ENCODE measurements around the gene RNLS.

RNLS gene

DNA sequence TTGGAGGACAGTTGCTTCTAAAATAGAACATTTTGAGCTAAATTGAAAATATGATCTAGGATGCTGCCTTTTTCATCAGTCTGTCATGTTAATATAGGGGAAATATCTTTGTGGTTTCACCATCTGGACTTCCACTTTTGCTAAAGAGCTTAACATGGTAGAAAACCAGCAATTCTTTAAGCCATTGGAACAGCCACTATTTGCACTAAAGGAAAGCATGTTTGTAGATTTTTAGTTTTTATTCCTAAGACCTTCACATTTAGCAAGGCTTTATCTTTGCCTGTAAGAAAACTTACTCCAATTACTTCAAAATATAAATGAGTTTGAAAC, 291.0 kb downstream of the RNLS start:
- TF ChIP-seq, protein P1, sequence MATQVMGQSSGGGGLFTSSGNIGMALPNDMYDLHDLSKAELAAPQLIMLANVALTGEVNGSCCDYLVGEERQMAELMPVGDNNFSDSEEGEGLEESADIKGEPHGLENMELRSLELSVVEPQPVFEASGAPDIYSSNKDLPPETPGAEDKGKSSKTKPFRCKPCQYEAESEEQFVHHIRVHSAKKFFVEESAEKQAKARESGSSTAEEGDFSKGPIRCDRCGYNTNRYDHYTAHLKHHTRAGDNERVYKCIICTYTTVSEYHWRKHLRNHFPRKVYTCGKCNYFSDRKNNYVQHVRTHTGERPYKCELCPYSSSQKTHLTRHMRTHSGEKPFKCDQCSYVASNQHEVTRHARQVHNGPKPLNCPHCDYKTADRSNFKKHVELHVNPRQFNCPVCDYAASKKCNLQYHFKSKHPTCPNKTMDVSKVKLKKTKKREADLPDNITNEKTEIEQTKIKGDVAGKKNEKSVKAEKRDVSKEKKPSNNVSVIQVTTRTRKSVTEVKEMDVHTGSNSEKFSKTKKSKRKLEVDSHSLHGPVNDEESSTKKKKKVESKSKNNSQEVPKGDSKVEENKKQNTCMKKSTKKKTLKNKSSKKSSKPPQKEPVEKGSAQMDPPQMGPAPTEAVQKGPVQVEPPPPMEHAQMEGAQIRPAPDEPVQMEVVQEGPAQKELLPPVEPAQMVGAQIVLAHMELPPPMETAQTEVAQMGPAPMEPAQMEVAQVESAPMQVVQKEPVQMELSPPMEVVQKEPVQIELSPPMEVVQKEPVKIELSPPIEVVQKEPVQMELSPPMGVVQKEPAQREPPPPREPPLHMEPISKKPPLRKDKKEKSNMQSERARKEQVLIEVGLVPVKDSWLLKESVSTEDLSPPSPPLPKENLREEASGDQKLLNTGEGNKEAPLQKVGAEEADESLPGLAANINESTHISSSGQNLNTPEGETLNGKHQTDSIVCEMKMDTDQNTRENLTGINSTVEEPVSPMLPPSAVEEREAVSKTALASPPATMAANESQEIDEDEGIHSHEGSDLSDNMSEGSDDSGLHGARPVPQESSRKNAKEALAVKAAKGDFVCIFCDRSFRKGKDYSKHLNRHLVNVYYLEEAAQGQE (IDR thresholded peaks at IDR 0.05; ENCODE audit: insufficient read depth in 1 of 2, low read depth in 2 of 2, low read length in 2 of 2) = no peak
- no peak for TF ChIP-seq TAF1 (IDR thresholded peaks at IDR 0.05; ENCODE audit: borderline replicate concordance, insufficient read depth, low read length)
- no peak for TF ChIP-seq FOXP2 (optimal IDR thresholded peaks at IDR 0.05; ENCODE audit: borderline replicate concordance, extremely low read depth, extremely low read length, insufficient read depth)
- no peak for TF ChIP-seq POLR2AphosphoS5 (IDR thresholded peaks at IDR 0.05; ENCODE audit: low read depth, low read length)
- no peak for TF ChIP-seq SIN3A (IDR thresholded peaks at IDR 0.05; ENCODE audit: borderline replicate concordance, insufficient read depth, low read length)

DNA sequence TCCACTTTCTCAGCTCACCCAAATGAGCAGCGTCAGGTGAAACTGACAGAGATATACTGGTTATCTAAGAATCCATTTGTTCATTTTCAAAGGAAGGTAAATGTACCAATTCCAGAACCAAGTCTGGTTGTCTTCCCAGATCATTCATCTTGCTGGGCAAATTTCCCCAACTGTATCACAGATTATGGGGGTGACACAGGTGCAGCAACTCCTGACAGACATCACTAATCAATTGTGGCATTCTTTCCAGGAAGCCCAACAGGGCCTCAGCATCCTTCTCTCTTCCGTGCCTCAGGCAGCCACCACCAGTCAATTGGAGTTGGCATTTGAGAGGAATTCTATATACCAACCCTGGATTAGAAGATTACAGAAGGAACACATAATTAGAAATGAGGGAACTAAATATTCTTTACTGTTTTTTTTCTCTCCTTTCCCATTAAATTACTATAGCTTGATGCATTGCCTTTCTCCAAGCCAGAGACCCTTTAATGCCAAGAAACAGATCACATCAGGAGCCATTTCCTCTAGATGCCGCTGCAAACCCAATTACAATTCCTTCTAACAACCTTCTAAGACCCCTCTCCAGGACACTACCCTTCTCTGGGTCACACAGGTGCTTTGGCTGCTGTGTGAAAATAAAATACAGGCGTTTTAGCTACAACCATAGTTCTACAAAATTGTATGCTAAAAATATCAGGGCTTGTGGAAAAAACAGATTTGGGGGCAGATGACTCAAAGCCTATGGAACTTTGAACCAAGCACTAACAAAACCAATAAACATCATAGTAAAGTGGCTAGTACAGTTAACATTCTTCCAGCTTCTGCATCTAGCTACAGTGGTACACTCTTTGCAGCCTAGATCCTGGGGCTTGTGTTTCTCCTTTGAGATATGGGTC, 291.6 kb downstream of the RNLS start:
- TF ChIP-seq, protein P1 (IDR thresholded peaks at IDR 0.05; ENCODE audit: insufficient read depth in 1 of 2, low read depth in 2 of 2, low read length in 2 of 2) = no peak
- TF ChIP-seq POLR2AphosphoS5 (IDR thresholded peaks at IDR 0.05; ENCODE audit: low read depth, low read length) = no peak
- no peak for TF ChIP-seq TAF1 (IDR thresholded peaks at IDR 0.05; ENCODE audit: borderline replicate concordance, insufficient read depth, low read length)
- TF ChIP-seq SIN3A (IDR thresholded peaks at IDR 0.05; ENCODE audit: borderline replicate concordance, insufficient read depth, low read length) = no peak
- TF ChIP-seq FOXP2 (optimal IDR thresholded peaks at IDR 0.05; ENCODE audit: borderline replicate concordance, extremely low read depth, extremely low read length, insufficient read depth) = no peak

- TF ChIP-seq TAF1 (IDR thresholded peaks at IDR 0.05; ENCODE audit: borderline replicate concordance, insufficient read depth, low read length) = no peak
- no peak for TF ChIP-seq SIN3A (IDR thresholded peaks at IDR 0.05; ENCODE audit: borderline replicate concordance, insufficient read depth, low read length)
- no peak for TF ChIP-seq FOXP2 (optimal IDR thresholded peaks at IDR 0.05; ENCODE audit: borderline replicate concordance, extremely low read depth, extremely low read length, insufficient read depth)
- TF ChIP-seq, protein P1 (IDR thresholded peaks at IDR 0.05; ENCODE audit: insufficient read depth in 1 of 2, low read depth in 2 of 2, low read length in 2 of 2) = no peak
- no peak for TF ChIP-seq POLR2AphosphoS5 (IDR thresholded peaks at IDR 0.05; ENCODE audit: low read depth, low read length)
These were observed 293.8 kb downstream of the RNLS start for GRCh38 chr10:88289342-88289741.

GRCh38 chr10:88288320-88289059, 294.6 kb downstream of the RNLS start:
- no peak for TF ChIP-seq FOXP2 (optimal IDR thresholded peaks at IDR 0.05; ENCODE audit: borderline replicate concordance, extremely low read depth, extremely low read length, insufficient read depth)
- TF ChIP-seq SIN3A (IDR thresholded peaks at IDR 0.05; ENCODE audit: borderline replicate concordance, insufficient read depth, low read length) = no peak
- no peak for TF ChIP-seq POLR2AphosphoS5 (IDR thresholded peaks at IDR 0.05; ENCODE audit: low read depth, low read length)
- TF ChIP-seq, protein P1 (IDR thresholded peaks at IDR 0.05; ENCODE audit: insufficient read depth in 1 of 2, low read depth in 2 of 2, low read length in 2 of 2) = no peak
- TF ChIP-seq TAF1 (IDR thresholded peaks at IDR 0.05; ENCODE audit: borderline replicate concordance, insufficient read depth, low read length) = no peak

Data from PFSK-1 (cell line).